LoVo (cell line): Measurements from ENCODE around the gene MAT2A.
"Not testable (repeated sequence)": the region's sequence is repeated elsewhere in the genome, so short reads cannot be mapped to it uniquely, and the experiment has no call there.

Source experiments
- DNase-seq: peaks from one replicate; pipeline ENCODE4 v3.0.0-alpha.2; 2016; ENCODE audit warnings: low spot score

The MAT2A gene

DNA sequence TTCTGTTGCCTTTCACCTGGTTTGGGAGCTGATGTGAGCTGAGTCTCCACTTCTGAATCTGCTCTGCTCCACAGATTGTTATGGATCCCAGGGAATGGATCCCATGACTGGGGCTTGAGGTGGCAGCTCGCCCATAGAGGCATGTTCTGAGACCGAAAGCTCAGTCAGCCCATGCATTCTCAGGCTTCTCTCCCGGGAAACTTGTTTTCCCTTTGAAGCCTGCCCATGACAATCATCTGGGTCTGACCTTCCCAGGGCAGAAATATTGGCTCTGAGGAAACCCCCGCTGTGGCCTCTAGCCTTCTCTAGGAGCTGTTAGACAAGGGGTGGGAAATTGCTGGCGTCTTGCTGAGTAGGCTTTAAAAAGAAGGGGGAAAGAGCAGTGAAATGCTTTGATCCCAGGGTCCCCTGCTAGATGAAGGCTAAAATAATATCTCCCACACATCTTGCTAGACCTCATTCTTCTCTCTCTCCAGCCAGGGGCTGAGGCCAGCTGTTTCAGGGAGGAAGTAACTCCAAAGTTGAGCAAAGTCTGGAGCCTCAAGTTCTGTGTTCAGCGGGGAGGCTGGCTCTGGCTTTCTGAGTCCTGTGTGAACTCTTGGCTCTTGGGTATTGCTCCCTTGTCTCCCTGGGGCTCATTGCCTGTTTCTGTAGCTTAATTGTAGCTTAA, 40.4 kb downstream of the MAT2A start:
- DNase-seq = no peak

GRCh38 chr2:85580206-85580605, 41.2 kb downstream of the MAT2A start:
- DNase-seq = no peak

- no peak for DNase-seq
Measured at GRCh38 chr2:85582492-85582891, 43.5 kb downstream of the MAT2A start.

GRCh38 chr2:85583667-85584353, 44.8 kb downstream of the MAT2A start:
- DNase-seq = no peak

DNA sequence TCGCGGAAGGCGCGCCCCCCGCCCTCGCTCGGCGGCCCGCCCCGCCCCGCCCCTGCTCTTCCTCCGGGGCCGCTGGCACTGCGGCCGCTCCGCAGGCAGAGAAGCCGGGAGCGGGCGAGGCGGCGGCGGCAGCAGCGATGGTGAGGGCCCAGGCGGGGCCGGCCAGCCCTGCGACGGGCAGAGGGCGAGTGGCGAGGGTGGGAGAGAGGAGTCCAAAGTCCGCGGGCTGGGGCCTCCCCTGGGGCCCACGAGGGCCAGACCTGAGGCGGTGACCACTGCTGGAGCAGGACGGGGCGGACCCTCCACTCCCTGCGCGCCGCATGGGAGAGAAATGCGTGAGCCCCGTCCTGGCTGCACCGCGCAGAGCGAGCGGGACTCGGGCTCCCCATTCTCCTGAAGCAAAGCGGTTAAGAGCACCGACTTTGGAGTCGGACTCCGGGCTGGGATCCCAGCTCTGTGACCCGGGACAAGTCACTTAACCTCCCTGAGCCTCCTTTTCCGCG, 45.4 kb downstream of the MAT2A start, which contains the start of gene VAMP5:
Gene VAMP5, plus strand, starts transcription at position 78 of the 503 bp plus-strand sequence. Its CDS starts 60 bp downstream, at position 138.
- DNase-seq = no peak

GRCh38 chr2:85584857-85585780, 46.2 kb downstream of the MAT2A start:
- DNase-seq = peak; percentile 89

GRCh38 chr2:85585781-85586105, 46.8 kb downstream of the MAT2A start:
- peak; percentile 46 for DNase-seq

GRCh38 chr2:85588236-85588635, 49.3 kb downstream of the MAT2A start:
- DNase-seq = no peak

DNA sequence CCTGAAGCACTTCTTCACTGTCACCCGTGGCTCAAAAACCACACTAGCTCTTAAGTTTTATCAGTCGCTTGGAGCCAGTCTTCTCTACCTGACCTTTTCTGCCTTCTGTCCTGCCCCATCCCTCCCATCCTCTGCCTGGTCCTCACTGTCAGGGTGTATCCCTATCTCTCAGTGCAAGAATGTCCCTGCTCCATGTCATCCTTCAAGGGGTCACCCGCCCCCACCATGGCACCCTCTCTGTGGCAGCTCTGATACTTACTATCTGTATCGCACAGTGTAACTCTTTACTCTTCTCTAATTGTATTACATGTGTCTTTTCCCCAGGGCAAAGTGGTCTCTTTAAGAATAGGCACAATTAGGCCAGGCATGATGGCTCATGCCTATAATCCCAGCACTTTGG, 49.7 kb downstream of the MAT2A start:
- DNase-seq = no peak

- no peak for DNase-seq
Measured at GRCh38 chr2:85589181-85589580, 50.2 kb downstream of the MAT2A start.

- DNase-seq = no peak
Measured at GRCh38 chr2:85589982-85590791, 51.2 kb downstream of the MAT2A start.

DNA sequence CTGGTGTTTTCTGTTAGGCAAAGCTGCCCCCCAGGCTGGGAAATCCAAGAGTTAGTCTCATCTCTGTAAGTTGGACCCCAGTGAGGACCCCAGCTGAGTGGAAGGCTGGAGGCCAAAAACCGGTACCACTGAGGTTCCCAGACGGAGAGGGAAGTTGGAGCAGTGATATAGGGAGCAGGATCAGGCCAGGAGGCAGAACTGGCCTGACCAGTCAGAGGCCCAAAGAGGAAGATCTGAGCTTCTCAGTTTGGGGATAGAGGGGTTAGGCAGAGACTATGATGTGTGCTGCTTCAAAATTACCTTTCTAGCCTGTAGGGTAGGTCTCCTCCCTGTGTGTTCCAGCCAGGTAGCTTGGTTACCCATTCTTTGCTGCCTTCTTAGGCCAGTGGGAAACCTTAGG, 52.0 kb downstream of the MAT2A start:
- no peak for DNase-seq

- no peak for DNase-seq
Measured at GRCh38 chr2:85591563-85591962, 52.6 kb downstream of the MAT2A start.

DNA sequence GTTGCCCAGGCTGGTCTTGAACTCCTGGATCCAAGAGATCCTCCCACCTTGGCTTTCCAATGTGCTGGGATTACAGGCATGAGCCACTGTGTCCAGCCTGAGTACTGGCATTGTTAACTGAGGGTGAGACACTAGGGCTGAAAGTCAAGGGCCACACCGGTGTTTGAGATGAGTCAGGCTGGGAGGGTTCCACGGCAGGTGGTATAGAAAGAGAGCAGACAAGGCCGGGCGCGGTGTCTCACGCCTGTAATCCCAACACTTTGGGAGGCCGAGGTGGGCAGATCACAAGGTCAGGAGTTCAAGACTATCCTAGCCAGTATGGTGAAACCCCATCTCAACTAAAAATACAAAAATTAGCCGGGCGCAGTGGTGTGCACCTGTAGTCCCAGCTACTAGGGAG, 53.3 kb downstream of the MAT2A start:
- DNase-seq = not testable (repeated sequence)

GRCh38 chr2:85593023-85593422, 54.1 kb downstream of the MAT2A start:
- no peak for DNase-seq
